ENCODE data around the gene CACNG7. TPM values are rescaled to one million over a fixed set of nuclear protein-coding genes. Genes with fewer than 3 reads are reported as not detected.

CACNG7 gene
- total and polyA plus RNA-seq, 2 donors from 2014 or later = not detected

- intact Hi-C loops (cut with DNase I) = no loop called here
- Histone ChIP-seq H3K9me3 (ENCODE audit: control insufficient read depth in 2 of 3, insufficient read depth in 1 of 3, low read length in 3 of 3) (no peaks in the 10 kb centered on the region), H3K4me3 (ENCODE audit: low read length in 3 of 3) (no peak overlapping the region), H3K27ac (ENCODE audit: low read depth in 2 of 2, low read length in 2 of 2) (no peak overlapping the region), H3K4me1 (ENCODE audit: control insufficient read depth in 2 of 3, insufficient read depth in 2 of 3, low read depth in 1 of 3, low read length in 3 of 3) (no peaks in the 10 kb centered on the region), H3K27me3 (ENCODE audit: control insufficient read depth, insufficient read depth, low read length) (peaks cover 5% of the 10 kb centered on the region), H3K36me3 (ENCODE audit: control insufficient read depth in 2 of 3, insufficient read depth in 3 of 3, low read length in 3 of 3) (no peaks in the 10 kb centered on the region), H3K9ac (ENCODE audit: low read length in 3 of 3) (no peak overlapping the region)
- no peak for DNase-seq
- FAIRE-seq = no peak
- no peak for TF ChIP-seq CTCF (IDR thresholded peaks at IDR 0.05; ENCODE audit: borderline replicate concordance, extremely low read depth, insufficient read depth)
Measured at GRCh38 chr19:53916004-53916403, 6.9 kb downstream of the CACNG7 start.

GRCh38 chr19:53917356-53917755 is 8.3 kb downstream of the CACNG7 start:
- intact Hi-C loops (cut with DNase I) = no loop called here
- no peak for TF ChIP-seq CTCF (IDR thresholded peaks at IDR 0.05; ENCODE audit: borderline replicate concordance, extremely low read depth, insufficient read depth)
- H3K4me3 ChIP-seq (ENCODE audit: low read length in 3 of 3) = no peak overlapping the region

GRCh38 chr19:53927739-53928138 is 18.7 kb downstream of the CACNG7 start:
- DNase-seq = peak in 4 of 5 donors; percentile 65 to 88 (median 86)
- TF ChIP-seq CTCF (IDR thresholded peaks at IDR 0.05; ENCODE audit: borderline replicate concordance, extremely low read depth, insufficient read depth) = no peak
- H3K27ac ChIP-seq (ENCODE audit: low read depth in 2 of 2, low read length in 2 of 2) = no peak overlapping the region
- no peaks in the 10 kb centered on the region for H3K4me1 ChIP-seq (ENCODE audit: control insufficient read depth in 2 of 3, insufficient read depth in 2 of 3, low read depth in 1 of 3, low read length in 3 of 3)
- no peaks in the 10 kb centered on the region for H3K36me3 ChIP-seq (ENCODE audit: control insufficient read depth in 2 of 3, insufficient read depth in 3 of 3, low read length in 3 of 3)
- intact Hi-C loops (cut with DNase I) = no loop called here
- no peak overlapping the region for H3K9ac ChIP-seq (ENCODE audit: low read length in 3 of 3)
- FAIRE-seq = no peak
- no peak overlapping the region for H3K4me3 ChIP-seq (ENCODE audit: low read length in 3 of 3)
- no peaks in the 10 kb centered on the region for H3K9me3 ChIP-seq (ENCODE audit: control insufficient read depth in 2 of 3, insufficient read depth in 1 of 3, low read length in 3 of 3)
- H3K27me3 ChIP-seq (ENCODE audit: control insufficient read depth, insufficient read depth, low read length) = no peaks in the 10 kb centered on the region

More at GRCh38 chr19:53917356-53917755, 8.3 kb downstream of the CACNG7 start:
- Histone ChIP-seq H3K27ac (ENCODE audit: low read depth in 2 of 2, low read length in 2 of 2) (no peak overlapping the region), H3K36me3 (ENCODE audit: control insufficient read depth in 2 of 3, insufficient read depth in 3 of 3, low read length in 3 of 3) (no peaks in the 10 kb centered on the region), H3K9me3 (ENCODE audit: control insufficient read depth in 2 of 3, insufficient read depth in 1 of 3, low read length in 3 of 3) (no peaks in the 10 kb centered on the region), H3K4me1 (ENCODE audit: control insufficient read depth in 2 of 3, insufficient read depth in 2 of 3, low read depth in 1 of 3, low read length in 3 of 3) (no peaks in the 10 kb centered on the region), H3K27me3 (ENCODE audit: control insufficient read depth, insufficient read depth, low read length) (no peaks in the 10 kb centered on the region), H3K9ac (ENCODE audit: low read length in 3 of 3) (no peak overlapping the region)
- FAIRE-seq = no peak
- no peak for DNase-seq

GRCh38 chr19:53936029-53936428 is 27.0 kb downstream of the CACNG7 start:
- DNase-seq (no peak), FAIRE-seq (no peak)
- no peak overlapping the region for H3K27ac ChIP-seq (ENCODE audit: low read depth in 2 of 2, low read length in 2 of 2)
- H3K4me1 ChIP-seq (ENCODE audit: control insufficient read depth in 2 of 3, insufficient read depth in 2 of 3, low read depth in 1 of 3, low read length in 3 of 3) = no peaks in the 10 kb centered on the region
- H3K9ac ChIP-seq (ENCODE audit: low read length in 3 of 3) = no peak overlapping the region
- no peaks in the 10 kb centered on the region for H3K9me3 ChIP-seq (ENCODE audit: control insufficient read depth in 2 of 3, insufficient read depth in 1 of 3, low read length in 3 of 3)
- intact Hi-C loops (cut with DNase I) = no loop called here
- no peak for TF ChIP-seq CTCF (IDR thresholded peaks at IDR 0.05; ENCODE audit: borderline replicate concordance, extremely low read depth, insufficient read depth)
- no peaks in the 10 kb centered on the region for H3K27me3 ChIP-seq (ENCODE audit: control insufficient read depth, insufficient read depth, low read length)
- no peaks in the 10 kb centered on the region for H3K36me3 ChIP-seq (ENCODE audit: control insufficient read depth in 2 of 3, insufficient read depth in 3 of 3, low read length in 3 of 3)
- H3K4me3 ChIP-seq (ENCODE audit: low read length in 3 of 3) = no peak overlapping the region
